GM10266 (cell line): ENCODE measurements around the gene SYCP2L.
A peak's percentile ranks its signal among the peaks of the same experiment; 100 is the strongest.
"Not testable (repeated sequence)": the region's sequence is repeated elsewhere in the genome, so short reads cannot be mapped to it uniquely, and the experiment has no call there.

Experiments
- DNase-seq: peaks from one replicate; pipeline ENCODE4 v3.0.0; 2012; ENCODE audit errors: extremely low spot score
- CTCF ChIP-seq: IDR thresholded peaks from 2 replicates; pipeline ENCODE4 v1.5.1; 2012; ENCODE audit warnings: mild to moderate bottlenecking, low read depth; ENCODE audit not compliant: control insufficient read depth, insufficient read depth; ENCODE audit errors: missing control alignments

Gene SYCP2L

GRCh38 chr6:10995114-10995707 lies 108.4 kb downstream of the SYCP2L start:
- DNase-seq: no peak
- no peak for TF ChIP-seq CTCF

- TF ChIP-seq CTCF: no peak
- DNase-seq: no peak
Observed at GRCh38 chr6:10999994-11000393, 113.1 kb downstream of the SYCP2L start.

GRCh38 chr6:11002176-11002575 lies 115.3 kb downstream of the SYCP2L start:
- no peak for DNase-seq
- no peak for TF ChIP-seq CTCF

GRCh38 chr6:11003297-11003696 lies 116.4 kb downstream of the SYCP2L start:
- DNase-seq: not testable (repeated sequence)

- DNase-seq: no peak
- TF ChIP-seq CTCF: no peak
Observed at GRCh38 chr6:11006061-11006460, 119.2 kb downstream of the SYCP2L start.

GRCh38 chr6:11007715-11008608 lies 121.1 kb downstream of the SYCP2L start:
- no peak for DNase-seq
- TF ChIP-seq CTCF: no peak

- no peak for DNase-seq
- no peak for TF ChIP-seq CTCF
Observed at GRCh38 chr6:11008821-11009220, 122.0 kb downstream of the SYCP2L start.

GRCh38 chr6:11009353-11009752 lies 122.5 kb downstream of the SYCP2L start:
- TF ChIP-seq CTCF: no peak
- DNase-seq: peak; percentile 10
